ENCODE measurements around the gene CSRNP2.
"Not testable (repeated sequence)": the region's sequence is repeated elsewhere in the genome, so short reads cannot be mapped to it uniquely, and the experiment has no call there.

CSRNP2 gene, protein sequence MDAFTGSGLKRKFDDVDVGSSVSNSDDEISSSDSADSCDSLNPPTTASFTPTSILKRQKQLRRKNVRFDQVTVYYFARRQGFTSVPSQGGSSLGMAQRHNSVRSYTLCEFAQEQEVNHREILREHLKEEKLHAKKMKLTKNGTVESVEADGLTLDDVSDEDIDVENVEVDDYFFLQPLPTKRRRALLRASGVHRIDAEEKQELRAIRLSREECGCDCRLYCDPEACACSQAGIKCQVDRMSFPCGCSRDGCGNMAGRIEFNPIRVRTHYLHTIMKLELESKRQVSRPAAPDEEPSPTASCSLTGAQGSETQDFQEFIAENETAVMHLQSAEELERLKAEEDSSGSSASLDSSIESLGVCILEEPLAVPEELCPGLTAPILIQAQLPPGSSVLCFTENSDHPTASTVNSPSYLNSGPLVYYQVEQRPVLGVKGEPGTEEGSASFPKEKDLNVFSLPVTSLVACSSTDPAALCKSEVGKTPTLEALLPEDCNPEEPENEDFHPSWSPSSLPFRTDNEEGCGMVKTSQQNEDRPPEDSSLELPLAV

DNA sequence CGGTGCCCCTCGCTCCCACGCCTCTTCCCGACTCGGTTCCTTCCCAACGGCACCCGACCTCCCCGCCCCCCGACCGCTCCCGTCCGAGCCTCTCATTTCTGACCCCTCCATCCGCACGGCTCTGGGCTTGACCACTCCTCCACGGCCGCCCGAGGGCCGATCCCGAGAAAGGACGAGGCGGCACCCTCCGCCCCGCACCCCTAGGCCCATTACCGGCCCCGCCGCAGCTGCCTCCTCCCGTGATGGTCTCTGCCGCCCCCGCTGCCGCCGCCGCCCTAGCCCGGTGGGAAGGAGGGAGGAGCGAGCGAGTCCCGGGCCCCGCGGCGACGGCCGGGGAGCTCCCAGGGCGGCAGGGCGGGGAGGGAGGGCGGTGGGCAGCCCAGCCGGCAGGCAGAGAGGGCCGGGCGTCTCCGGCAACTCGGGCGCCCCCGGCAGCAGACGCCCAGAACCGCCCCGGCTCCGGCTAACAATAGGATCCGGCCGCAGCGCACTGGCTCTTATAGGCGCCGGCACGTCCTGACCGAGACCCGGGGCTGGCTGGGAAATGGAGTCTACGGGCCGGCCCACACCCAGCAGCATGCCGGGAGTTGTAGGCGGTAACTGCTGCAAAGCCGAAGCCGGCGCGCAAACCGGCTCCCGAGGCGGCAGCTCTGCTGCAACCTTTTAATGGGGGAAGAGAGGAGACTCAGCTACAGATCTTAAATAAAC, at the start of gene CSRNP2:
Gene CSRNP2 (minus strand): TSS at position 471 of the 708 bp plus-strand sequence. CDS start 7,035 bp downstream, outside the sequence.
- peak; percentile 89 for DNase-seq

DNA sequence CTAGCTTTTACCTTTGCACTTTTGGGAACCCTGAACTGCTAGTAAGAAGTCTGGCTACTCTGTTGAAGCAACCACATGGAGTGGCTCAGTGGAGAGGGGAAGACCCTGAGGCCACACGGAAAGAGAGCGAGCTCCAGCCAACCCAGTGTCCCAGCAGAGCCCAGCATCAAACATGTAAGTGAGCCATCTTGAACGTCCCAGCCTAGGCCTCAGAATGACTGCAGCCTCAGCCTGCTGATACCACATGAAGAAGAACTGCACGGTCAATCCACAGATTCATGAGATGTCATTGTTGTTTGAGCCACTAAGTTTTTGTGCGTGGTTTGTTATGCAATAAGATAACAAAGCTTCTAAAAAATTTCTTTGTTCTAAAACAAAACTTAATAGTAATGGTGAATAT, 49.3 kb upstream of the CSRNP2 start:
- DNase-seq: no peak

DNA sequence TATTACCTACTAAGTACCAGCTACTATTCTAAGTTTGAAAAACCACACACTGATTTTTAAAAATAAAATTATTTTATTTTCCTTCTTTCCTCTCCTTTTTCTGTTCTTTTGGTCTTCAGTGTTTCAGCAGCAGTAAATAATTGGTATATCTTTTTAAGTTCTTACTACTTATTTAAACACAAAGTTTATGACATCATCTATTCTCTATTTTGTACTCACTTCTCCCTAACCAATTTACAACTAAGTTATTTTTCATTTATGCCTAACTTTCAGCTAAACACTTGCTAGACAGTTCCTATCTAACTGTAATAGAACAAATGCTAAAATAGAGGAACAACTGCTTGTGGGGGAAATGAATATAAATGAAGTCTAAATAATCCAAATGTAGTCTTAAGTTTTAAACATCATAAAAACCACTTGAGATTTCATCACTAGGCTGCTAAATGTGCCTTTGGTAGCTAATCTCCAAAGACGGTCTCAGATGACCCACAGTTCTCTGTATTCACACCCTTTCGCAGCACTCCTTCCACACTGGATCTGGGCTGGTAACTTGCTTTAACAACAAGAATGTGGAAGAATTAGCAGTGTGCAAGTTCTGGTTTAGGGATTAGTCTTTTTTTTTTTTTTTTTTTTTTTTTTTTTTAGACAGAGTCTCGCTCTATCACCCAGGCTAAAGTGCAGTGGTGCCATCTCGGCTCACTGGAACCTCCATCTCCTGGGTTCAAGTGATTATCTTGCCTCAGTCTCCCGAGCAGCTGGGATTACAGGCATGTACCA, 48.5 kb upstream of the CSRNP2 start:
- DNase-seq: no peak

DNA sequence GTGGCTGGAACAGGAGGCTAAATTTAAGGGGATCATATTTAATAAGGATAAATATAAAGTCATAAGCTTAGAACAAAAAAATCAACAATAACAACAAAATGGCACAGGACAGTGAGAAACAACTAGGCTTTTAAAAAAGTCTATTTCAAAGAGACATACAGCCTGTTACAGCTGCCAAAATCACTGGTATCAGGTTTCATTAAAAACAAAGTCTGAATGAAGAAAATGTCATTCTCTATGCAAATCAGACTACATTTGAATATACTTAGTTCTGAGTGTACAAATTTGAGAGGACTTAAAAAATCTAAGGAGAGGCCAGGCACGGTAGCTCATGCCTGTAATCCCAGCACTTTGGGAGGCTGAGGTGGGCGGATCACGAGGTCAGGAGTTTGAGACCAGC, 45.5 kb upstream of the CSRNP2 start:
- no peak for DNase-seq

DNA sequence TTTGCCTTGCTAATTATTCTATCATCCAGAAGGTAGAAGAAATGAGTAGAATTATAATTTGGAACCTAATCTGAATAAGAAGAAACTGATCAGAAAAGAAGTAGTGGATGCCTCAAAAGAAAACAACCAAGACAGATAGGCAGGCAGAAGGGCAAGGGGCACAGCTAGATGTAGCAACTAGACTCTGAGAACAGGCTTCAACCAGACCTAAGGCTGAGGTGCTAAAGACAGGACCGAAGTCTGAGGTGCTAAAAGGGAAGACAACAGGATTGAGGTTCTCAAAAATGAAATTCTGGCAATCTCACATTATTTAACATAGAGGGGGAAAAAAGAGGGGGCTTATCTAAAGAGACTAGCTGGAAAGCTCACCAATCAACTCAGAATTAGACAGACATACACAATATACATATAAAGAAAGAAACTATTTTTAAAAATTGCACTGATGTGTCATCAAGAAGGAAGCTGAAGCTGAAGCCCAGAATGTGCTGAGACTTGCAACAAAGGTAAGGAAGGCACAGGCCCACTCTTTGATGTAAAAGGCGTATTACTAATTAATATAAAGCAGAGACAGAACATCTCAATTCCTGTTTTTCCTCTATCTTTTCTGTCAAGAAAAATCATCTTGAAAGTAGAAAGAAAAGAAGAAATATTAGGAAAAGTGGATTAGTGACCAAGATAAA, 43.8 kb upstream of the CSRNP2 start:
- no peak for DNase-seq

DNA sequence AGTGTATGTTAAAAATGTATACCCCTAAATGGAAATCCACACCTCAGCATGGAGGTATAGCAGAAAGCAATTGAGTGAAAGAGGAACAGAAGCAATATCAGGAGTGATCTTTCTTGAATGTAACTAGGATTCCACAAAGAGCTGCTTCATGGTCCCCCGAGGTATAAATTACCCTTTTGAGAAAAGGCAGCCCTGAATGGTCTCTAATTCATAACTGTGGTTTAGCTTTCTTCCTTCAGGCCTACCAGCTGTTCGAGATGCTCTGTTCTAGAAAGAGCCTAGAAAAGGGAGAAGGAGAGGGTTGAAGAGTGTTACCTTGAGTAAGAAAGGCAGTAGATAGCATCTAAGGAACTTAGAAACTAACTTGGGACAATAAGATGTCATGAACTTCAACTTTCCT, 42.9 kb upstream of the CSRNP2 start:
- no peak for DNase-seq

DNA sequence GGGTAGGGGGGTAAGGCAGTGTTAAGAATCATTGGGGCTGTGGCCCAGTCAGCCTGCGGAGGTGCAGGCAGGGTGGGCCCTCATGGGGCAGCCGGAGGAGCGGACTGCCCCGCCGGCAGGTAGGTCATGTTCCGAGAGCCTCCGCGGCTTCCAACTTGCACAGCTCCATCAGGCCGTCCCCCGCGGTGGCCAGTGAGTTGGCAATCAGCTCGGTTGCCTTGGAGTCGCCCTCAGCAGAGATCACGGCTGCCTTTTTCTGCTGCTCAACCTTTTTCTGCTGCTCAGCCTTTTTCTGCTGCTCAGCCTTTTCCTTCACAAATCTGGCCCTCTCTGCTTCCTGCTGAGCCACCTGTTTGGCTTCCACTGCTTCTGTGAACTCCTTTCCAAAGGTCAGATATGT, 41.1 kb upstream of the CSRNP2 start:
- DNase-seq: no peak

DNA sequence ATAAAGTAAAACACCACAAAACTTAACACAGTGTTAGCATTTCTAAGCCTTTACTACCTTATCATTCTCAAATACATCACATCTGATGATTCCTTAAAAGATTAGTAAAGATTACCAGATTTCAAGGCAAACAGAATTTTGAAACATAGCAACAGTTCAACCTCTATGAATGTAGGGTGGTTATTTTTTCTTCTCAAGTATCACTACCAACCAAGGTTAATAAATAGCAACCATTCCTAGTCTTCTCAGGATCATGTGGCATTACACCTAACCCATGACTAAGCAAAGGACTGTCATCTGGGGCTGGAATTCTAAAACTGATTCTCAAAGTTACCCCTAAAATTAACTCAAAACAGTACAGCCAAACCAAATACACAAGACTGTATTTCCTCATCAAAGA, 39.4 kb upstream of the CSRNP2 start:
- DNase-seq: no peak

DNA sequence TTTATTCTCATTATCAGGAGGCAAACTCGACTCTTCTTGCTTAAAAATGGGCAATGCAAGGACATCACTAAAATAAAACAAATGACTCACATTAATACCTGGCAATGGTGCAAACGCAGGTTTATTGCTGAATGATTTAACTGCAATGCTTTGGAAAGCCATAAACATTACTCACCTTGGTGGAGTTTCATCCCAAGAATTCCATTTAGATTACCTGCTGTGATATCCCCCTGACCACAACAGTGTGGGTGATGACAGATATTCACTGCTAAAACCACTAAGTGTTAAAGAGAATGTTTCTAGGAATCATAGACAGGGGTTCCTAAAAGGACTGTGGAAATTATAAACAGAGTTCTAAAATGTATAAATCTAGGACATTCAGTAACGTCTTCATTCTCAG, 35.3 kb upstream of the CSRNP2 start:
- DNase-seq: no peak

DNA sequence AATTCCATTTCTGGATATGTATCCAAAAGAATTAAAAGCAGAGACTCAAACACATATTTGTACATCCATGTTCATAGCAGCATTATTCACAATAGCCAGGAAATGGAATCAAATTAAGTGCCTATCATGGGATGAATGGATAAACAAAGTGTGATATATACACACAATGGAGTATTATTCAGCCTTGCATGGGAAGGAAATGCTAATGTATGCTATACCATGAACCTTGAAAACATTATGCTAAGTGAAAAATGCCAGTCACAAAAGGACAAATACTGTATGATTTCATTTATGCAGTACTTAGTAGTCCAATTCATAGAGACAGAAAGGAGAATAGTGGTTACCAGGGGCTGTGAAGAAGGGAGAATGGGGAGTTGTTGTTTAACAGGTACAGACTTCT, 32.1 kb upstream of the CSRNP2 start:
- DNase-seq: no peak

DNA sequence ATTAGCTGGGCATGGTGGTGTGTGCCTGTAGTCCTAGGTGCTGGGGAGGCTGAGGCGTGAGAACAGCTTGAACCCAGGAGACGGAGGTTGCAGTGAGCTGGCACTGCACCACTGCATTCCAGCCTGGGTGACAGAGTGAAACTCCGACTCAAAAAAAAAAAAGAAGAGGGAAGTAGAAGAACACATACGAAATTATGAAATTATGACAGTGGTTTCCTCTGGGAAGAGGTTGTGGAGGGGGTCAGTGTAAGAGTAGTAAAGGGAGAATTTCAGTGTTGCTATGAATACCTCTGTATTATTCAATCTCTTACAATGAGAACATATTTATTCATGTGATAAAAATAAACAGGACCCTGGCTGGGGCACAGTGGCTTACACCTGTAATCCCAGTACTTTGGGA, 24.7 kb upstream of the CSRNP2 start:
- DNase-seq: no peak

DNA sequence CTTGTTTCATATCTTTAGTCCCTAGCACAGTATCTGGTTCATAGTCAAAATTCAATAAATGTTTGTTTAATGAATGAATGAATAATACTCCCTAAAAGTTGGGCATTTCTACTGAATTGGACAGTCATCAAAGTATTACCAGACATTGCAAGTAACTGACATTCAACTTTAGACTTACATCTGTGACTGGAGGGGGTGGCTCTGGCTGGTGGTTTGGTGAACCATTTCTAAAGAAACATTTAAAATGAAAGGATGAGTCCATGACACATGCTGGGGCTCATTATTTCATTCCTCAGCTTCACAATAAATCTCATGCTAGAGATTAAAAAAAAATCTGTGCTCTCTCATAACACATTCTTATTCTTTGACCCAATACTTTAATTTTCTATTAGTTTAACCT, 20.6 kb upstream of the CSRNP2 start:
- DNase-seq: no peak

DNA sequence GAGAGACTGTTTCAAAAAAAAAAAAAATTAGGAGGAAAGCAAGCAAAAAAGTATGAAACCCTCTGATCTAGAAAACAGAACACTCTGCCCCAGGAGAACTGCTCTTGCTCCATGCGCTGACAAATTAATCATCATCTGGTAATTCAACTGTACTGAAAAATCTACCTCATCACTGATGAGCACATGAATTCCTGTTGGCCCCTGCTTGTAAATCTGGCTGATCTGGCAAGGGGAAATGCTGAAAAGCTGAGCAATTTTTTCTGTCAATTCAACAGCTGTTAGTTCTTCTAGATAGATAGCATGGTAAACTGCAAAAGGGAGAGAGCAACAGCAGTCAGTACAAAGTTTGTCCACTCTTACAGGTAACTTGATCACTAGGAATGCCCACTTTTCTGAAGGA, 15.2 kb upstream of the CSRNP2 start:
- DNase-seq: no peak

DNA sequence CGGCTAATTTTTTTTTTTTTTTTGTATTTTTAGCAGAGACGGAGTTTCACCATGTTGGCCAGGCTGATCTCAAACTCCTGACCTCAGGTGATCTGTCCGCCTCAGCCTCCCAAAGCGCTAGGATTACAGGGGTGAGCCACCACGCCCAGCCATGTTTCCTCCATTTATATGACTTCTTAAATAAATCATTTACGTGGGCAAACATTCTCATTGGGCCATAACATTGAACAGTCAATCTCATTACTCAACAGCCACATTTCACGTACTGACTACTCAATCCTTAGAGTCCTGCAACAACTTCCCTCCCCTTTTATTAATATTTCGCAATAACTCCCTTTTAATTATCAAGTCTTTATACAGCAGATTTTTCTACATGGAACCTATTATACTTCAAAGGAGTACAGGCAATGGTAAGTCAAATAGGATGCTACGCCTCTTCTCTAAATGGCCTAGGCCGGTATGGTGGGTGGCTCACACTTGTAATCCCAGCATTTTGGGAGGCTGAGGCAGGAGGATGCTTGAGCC, 7.4 kb upstream of the CSRNP2 start:
- DNase-seq: no peak

DNA sequence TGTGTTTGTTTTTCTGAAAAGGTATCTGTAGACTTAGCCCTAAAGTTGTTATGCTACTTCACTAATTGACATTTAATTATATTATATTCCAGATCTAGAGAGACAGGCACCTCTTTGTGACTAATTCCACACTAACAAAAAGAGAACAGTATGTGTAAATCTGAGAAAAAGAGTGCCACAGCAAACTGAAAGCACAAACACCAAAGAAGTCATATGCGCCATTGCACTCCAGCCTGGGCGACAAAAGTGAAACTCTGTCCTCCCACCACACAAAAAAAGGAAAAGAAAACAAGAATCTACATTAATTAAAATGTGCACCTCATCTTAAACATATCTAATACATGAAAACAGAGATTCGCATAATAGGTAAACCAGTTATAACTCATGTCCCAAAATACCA, 4.4 kb upstream of the CSRNP2 start:
- DNase-seq: no peak

DNA sequence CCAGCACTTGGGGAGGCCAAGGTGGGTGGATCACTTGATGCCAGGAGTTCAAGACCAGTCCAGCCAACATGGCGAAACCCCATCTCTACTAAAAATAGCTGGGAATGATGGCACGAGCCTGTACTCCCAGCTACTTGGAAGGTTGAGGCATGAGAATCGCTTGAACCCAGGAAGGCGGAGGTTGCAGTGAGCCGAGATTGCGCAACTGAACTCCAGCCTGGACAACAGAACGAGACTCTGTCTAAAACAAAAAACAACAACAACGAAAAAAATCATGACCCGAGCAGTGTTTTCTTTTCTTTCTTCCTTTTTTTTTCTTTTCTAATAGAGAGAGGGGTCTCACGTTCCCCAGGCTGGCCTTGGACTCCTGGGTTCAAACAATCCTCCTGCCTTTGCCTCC, 3.5 kb upstream of the CSRNP2 start:
- no peak for DNase-seq

DNA sequence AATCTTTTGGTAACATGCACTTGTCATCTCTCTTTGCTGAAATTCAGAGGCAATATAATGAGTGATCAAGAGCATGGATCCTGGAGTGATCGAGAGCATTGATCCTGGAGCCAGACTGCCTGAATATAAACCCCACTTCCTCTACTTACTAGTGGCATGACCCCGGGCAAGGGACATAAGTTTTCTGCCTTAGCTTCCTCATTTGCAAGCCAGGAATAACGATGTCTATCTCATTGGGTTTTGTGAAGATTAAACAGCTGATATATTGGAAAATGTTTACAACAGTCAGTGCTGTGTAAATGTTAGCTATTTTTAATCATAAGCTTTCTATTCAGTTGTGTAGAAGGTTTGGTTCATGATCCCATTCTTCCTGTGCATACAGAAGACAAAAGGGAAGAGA, 2.4 kb upstream of the CSRNP2 start:
- DNase-seq: no peak

DNA sequence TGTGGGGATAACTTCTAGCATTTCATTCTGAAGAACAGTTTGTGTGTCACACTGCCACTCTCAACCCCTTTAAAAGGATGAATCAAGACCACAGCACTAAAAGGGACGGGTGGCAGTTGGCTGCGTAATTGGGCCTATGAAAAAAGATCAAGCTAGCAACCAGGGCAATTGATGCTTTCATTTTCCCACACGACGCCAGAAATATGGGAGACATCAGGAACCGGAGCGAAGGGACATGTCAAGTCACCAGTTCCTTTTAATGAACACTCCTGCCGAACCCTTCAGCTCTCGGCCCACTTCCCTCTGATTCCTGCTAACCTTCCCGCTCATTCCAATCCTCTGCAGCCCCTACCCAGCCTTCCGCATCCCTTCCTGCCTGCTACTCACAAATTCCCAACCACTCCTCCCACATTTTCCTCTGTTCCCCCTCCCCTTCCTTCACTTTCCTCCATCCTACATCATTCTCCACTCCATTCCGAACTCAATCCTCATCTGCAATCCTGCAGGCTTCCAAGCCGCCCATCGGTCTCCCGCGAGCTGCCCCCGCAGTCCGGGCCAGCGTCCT, 753 bp downstream of the CSRNP2 start:
- DNase-seq: no peak

DNA sequence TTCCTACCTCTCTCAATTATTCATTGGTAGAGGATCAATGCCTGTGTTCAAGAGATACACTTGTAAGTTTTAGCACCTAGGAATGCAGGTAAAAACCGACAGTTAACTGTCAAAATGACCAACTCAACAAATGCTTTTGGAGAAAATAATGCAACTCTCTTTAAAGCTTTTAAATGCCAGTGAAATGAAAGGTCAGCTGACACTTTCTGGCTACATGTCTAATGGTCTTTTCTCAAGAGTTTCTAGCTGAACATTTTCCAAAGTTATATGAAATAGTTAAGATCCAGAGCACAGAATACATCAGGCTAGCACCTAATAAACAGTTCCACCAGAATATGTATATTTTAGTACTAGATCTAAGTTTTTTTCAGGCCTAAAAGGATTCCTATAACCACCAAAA, 2.0 kb downstream of the CSRNP2 start:
- no peak for DNase-seq

DNA sequence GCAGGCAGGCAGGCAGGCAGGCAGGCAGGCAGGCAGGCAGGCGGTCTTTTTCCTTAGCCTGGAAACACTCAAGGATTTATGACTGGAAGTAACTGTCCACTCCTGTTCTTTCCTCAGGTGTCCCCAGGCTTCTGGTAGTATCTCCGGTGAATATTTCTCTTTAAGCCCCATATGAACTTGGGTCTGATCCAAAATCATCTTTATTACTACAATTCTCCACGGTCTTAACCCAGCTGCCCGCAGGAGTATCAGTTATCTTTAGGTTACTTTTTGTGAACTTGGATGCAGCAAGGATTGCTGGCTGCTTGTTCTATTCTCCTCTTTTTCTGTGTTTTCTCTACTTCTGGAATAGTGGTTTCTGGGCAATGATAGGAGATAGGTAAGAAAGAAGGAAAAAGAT, 3.3 kb downstream of the CSRNP2 start:
- no peak for DNase-seq

DNA sequence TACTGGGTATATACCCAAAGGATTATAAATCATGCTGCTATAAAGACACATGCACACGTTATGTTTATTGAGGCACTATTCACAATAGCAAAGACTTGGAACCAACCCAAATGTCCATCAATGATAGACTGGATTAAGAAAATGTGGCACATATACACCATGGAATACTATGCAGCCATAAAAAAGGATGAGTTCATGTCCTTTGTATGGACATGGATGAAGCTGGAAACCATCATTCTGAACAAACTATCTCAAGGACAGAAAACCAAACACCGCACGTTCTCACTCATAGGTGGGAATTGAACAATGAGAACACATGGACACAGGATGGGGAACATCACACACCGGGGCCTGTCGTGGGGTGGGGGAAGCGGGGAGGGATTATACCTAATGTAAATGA, 4.5 kb downstream of the CSRNP2 start:
- not testable (repeated sequence) for DNase-seq

DNA sequence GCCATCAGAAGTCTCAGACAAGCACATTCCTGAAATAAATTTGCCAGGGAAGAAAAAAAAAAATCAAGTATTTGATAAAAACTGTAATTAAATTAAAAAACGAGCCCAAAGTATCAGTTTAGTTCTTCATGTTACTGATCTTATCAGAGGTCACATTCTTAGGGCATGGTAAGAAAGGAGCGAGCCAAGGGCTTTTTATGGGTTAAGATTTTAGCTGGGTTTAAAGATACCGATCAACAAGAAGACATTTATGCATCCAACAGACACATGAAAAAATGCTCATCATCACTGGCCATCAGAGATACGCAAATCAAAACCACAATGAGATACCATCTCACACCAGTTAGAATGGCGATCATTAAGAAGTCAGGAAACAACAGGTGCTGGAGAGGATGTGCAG, 5.0 kb downstream of the CSRNP2 start:
- DNase-seq: not testable (repeated sequence)

Data from NCI-H187 treated with DMSO at 0.1 percent for 48 hours (cell line).